ENCODE data around the gene PDE4D.

GRCh38 chr5:59605915-59606314 lies 287.6 kb downstream of the PDE4D start:
- no peak for TF ChIP-seq EZH2 (IDR thresholded peaks at IDR 0.05)
- no peak for TF ChIP-seq CTCF (IDR thresholded peaks at IDR 0.05)

All from neural progenitor cell (in vitro differentiated cells).